ENCODE results near the gene NAT14. TPM values are rescaled to one million over a fixed set of nuclear protein-coding genes. Genes with fewer than 3 reads are reported as not detected.
A peak's percentile ranks its signal among the peaks of the same experiment; 100 is the strongest.

Gene NAT14
- total RNA-seq, 1 donor, result 18.1 TPM

GRCh38 chr19:55453511-55454260, 31.3 kb upstream of the NAT14 start:
- H3K4me3 ChIP-seq (ENCODE audit: low read depth, low read length), result no peak overlapping the region
- TF ChIP-seq, protein P1, sequence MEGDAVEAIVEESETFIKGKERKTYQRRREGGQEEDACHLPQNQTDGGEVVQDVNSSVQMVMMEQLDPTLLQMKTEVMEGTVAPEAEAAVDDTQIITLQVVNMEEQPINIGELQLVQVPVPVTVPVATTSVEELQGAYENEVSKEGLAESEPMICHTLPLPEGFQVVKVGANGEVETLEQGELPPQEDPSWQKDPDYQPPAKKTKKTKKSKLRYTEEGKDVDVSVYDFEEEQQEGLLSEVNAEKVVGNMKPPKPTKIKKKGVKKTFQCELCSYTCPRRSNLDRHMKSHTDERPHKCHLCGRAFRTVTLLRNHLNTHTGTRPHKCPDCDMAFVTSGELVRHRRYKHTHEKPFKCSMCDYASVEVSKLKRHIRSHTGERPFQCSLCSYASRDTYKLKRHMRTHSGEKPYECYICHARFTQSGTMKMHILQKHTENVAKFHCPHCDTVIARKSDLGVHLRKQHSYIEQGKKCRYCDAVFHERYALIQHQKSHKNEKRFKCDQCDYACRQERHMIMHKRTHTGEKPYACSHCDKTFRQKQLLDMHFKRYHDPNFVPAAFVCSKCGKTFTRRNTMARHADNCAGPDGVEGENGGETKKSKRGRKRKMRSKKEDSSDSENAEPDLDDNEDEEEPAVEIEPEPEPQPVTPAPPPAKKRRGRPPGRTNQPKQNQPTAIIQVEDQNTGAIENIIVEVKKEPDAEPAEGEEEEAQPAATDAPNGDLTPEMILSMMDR (IDR thresholded peaks at IDR 0.05; ENCODE audit: insufficient read depth, low read depth, low read length), result no peak
- DNase-seq (ENCODE audit: low read depth), result no peak

DNA sequence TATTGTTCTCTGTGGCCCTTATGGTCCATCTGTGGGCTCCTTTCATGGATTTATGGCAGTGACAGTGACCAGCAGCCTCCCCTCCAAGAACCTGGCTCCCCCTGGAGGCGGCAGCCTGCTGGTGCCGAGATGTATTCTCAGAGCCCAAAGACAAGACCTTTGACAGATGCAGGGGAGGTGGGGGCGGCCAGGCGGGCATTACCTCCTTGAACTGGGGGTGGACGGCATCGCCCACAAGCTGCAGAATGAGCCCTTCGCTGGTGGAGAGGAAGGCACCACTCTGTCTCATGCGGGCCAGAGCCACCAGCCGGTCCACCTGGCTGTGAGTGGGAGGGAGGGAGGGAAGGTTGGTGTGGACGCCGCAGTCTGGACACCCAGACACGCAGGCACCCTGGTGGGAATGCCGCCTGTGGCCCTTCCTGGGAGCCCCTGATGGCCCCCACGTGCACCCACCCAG, 30.2 kb upstream of the NAT14 start:
- H3K4me3 ChIP-seq (ENCODE audit: low read depth, low read length), result no peak overlapping the region
- DNase-seq (ENCODE audit: low read depth), result peak; percentile 29
- TF ChIP-seq, protein P1 (IDR thresholded peaks at IDR 0.05; ENCODE audit: insufficient read depth, low read depth, low read length), result peak; percentile 76

DNA sequence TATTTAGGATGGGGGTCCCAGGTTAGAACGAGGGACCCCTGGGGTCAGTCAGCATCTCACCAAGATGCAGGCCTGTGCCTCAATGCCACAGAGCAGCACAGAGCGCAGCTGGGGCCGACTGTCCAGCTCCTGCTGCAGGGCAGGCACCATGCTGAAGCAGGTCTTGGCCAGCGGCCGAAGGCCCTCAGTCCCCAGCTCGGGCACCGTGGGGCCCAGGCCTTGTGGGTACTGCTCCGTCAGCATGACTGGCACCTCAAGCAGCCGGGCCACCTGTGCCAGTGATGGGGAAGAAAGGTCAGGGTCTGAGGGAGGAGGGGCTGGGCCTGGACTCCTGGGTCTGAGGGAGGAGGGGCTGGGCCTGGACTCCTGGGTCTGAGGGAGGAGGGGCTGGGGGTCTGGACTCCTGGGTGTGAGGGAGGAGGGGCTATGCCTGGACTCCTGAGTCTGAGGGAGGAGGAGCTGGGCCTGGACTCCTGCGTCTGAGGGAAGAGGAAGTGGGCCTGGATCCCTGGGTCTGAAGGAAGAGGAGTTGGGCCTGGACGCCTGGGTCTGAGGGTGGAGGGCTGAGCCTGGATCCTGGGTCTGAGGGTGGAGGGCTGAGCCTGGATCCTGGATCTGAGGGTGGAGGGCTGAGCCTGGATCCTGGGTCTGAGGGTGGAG, 29.3 kb upstream of the NAT14 start:
- DNase-seq (ENCODE audit: low read depth), result no peak
- no peak overlapping the region for H3K4me3 ChIP-seq (ENCODE audit: low read depth, low read length)
- TF ChIP-seq, protein P1 (IDR thresholded peaks at IDR 0.05; ENCODE audit: insufficient read depth, low read depth, low read length), result no peak

DNA sequence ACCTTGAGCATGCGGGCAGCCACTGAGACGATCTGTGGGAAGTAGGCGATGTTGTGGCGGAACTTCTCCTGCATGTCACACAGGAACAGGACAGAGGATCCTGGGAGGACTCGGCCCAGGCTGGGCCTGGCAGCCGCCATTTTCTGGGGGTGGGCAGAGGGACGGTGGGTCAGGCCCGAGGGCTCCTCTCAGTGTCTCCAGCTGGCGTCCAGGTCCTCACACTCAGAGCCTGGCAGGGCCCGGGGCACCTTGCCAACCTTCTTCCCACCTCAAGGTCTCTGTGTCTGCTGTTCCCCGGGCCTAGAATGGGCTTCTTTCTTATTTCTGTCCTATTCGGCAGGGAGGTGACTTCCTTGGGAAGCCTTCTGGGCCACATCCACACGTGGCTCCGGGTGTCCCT, 28.6 kb upstream of the NAT14 start:
- H3K4me3 ChIP-seq (ENCODE audit: low read depth, low read length), result no peak overlapping the region
- DNase-seq (ENCODE audit: low read depth), result no peak
- TF ChIP-seq, protein P1 (IDR thresholded peaks at IDR 0.05; ENCODE audit: insufficient read depth, low read depth, low read length), result no peak

GRCh38 chr19:55457683-55458457, 27.1 kb upstream of the NAT14 start:
- H3K4me3 ChIP-seq (ENCODE audit: low read depth, low read length), result no peak overlapping the region
- TF ChIP-seq, protein P1 (IDR thresholded peaks at IDR 0.05; ENCODE audit: insufficient read depth, low read depth, low read length), result no peak
- no peak for DNase-seq (ENCODE audit: low read depth)

GRCh38 chr19:55459551-55459949, 25.4 kb upstream of the NAT14 start:
- no peak for DNase-seq (ENCODE audit: low read depth)
- TF ChIP-seq, protein P1 (IDR thresholded peaks at IDR 0.05; ENCODE audit: insufficient read depth, low read depth, low read length), result no peak
- peak overlapping the region; percentile 73 for H3K4me3 ChIP-seq (ENCODE audit: low read depth, low read length)

Data from fibroblast of villous mesenchyme (primary cell).